NCI-H82 treated with DMSO at 0.1 percent for 48 hours (cell line): ENCODE results near the gene XG.
A peak's percentile ranks its signal among the peaks of the same experiment; 100 is the strongest.
"Not testable (repeated sequence)": the region's sequence is repeated elsewhere in the genome, so short reads cannot be mapped to it uniquely, and the experiment has no call there.

Experiments used
- DNase-seq: peaks from one replicate; lab custom pipeline; 2025; ENCODE audit not compliant: unreplicated experiment; lab: John Stamatoyannopoulos, UW

Gene XG

GRCh38 chrX:2732649-2733048 is 19.2 kb upstream of the XG start:
- no peak for DNase-seq

GRCh38 chrX:2733286-2733685 is 18.6 kb upstream of the XG start:
- no peak for DNase-seq

- no peak for DNase-seq
These were observed 16.6 kb upstream of the XG start for GRCh38 chrX:2735270-2735669.

- no peak for DNase-seq
These were observed 11.2 kb upstream of the XG start for GRCh38 chrX:2740672-2741071.

GRCh38 chrX:2741386-2741785 is 10.5 kb upstream of the XG start:
- no peak for DNase-seq

GRCh38 chrX:2746250-2746649 is 5.6 kb upstream of the XG start:
- not testable (repeated sequence) for DNase-seq

GRCh38 chrX:2748171-2748814 is 3.5 kb upstream of the XG start:
- no peak for DNase-seq

- DNase-seq: no peak
These were observed 3.0 kb upstream of the XG start for GRCh38 chrX:2748815-2749188.

GRCh38 chrX:2751291-2751690 is 549 bp upstream of the XG start:
- DNase-seq: no peak

- DNase-seq: not testable (repeated sequence)
These were observed 601 bp downstream of the XG start for GRCh38 chrX:2752441-2752840.

GRCh38 chrX:2755163-2755715 is 3.4 kb downstream of the XG start:
- not testable (repeated sequence) for DNase-seq

- DNase-seq: no peak
These were observed 4.7 kb downstream of the XG start for GRCh38 chrX:2756548-2756947.

GRCh38 chrX:2761246-2761645 is 9.4 kb downstream of the XG start:
- no peak for DNase-seq

GRCh38 chrX:2762671-2763070 is 10.8 kb downstream of the XG start:
- not testable (repeated sequence) for DNase-seq

- not testable (repeated sequence) for DNase-seq
These were observed 13.1 kb downstream of the XG start for GRCh38 chrX:2764766-2765548.

- DNase-seq: no peak
These were observed 13.7 kb downstream of the XG start for GRCh38 chrX:2765549-2765830.

- no peak for DNase-seq
These were observed 15.1 kb downstream of the XG start for GRCh38 chrX:2766906-2767305.

- peak; percentile 87 for DNase-seq
These were observed 16.0 kb downstream of the XG start for GRCh38 chrX:2767631-2768455.

GRCh38 chrX:2769615-2770014 is 17.8 kb downstream of the XG start:
- no peak for DNase-seq

GRCh38 chrX:2773166-2774055 is 21.6 kb downstream of the XG start:
- not testable (repeated sequence) for DNase-seq

- DNase-seq: no peak
These were observed 22.2 kb downstream of the XG start for GRCh38 chrX:2774057-2774456.
